Adrenal gland (tissue), 5 donors: ENCODE measurements around the gene TRAPPC14.
"Not testable (repeated sequence)": the region's sequence is repeated elsewhere in the genome, so short reads cannot be mapped to it uniquely, and the experiment has no call there.

Experiments used
- POLR2A ChIP-seq, 2 donors: fragments of 450-650 bp; IDR thresholded peaks; one replicate each; pipeline ENCODE4 v1.6.1; 2017; ENCODE audit warnings: antibody characterized with exemption in 2 of 2, mild to moderate bottlenecking in 2 of 2, moderate library complexity in 1 of 2
- TF ChIP-seq, protein P1 (sequence below), 6 experiments: fragments of 450-650 bp in 4 of 6; fragments of 200-600 bp in 2 of 6; sonication (generic) in 1 of 6; IDR thresholded peaks; 1 replicate in 5 of 6; 2 replicates in 1 of 6; pipeline versions ENCODE4 v1.5.1 to v1.8.0; 2016 to 2021; ENCODE audit warnings: antibody characterized with exemption in 6 of 6, mild to moderate bottlenecking in 2 of 6, moderate library complexity in 1 of 6
- donor health status: DM: no; HTN: no; CAD: no.

DNA sequence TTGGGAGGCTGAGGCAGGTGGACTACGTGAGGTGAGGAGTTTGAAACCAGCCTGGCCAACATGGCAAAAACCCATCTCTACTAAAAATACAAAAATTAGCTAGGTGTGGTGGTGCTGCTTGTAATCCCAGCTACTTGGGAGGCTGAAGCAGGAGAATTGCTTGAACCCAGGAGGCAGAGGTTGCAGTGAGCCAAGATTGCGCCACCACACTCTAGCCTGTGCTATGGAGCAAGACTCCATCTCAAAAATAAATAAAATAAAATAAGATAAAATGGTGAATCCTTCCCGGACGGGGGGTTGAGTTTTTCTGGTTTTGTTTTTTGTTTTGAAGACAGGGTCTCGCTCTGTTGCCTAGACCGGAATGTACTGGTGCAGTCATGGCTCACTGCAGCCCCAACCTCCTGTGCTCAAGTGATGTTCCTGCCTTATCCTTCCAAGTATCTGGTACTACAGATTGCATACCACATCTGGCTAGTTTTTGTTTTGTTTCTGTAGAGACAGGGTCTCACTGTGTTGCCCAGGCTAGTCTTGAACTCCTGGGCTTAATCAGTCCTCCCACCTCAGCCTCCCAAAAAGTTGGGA is 33.8 kb upstream of the TRAPPC14 start:
- TF ChIP-seq, protein P1, sequence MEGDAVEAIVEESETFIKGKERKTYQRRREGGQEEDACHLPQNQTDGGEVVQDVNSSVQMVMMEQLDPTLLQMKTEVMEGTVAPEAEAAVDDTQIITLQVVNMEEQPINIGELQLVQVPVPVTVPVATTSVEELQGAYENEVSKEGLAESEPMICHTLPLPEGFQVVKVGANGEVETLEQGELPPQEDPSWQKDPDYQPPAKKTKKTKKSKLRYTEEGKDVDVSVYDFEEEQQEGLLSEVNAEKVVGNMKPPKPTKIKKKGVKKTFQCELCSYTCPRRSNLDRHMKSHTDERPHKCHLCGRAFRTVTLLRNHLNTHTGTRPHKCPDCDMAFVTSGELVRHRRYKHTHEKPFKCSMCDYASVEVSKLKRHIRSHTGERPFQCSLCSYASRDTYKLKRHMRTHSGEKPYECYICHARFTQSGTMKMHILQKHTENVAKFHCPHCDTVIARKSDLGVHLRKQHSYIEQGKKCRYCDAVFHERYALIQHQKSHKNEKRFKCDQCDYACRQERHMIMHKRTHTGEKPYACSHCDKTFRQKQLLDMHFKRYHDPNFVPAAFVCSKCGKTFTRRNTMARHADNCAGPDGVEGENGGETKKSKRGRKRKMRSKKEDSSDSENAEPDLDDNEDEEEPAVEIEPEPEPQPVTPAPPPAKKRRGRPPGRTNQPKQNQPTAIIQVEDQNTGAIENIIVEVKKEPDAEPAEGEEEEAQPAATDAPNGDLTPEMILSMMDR (IDR thresholded peaks at IDR 0.05): not testable (repeated sequence)
- TF ChIP-seq POLR2A (IDR thresholded peaks at IDR 0.05): not testable (repeated sequence)
